HG03354 (cell line): ENCODE results near the gene MORC2.
A peak's percentile ranks its signal among the peaks of the same experiment; 100 is the strongest.

Experiments
- ATAC-seq: cut with Tn5 transposase; IDR thresholded peaks from one replicate; pipeline ENCODE4 v1.9.1; 2021; ENCODE audit warnings: mild to moderate bottlenecking; ENCODE audit not compliant: unreplicated experiment, poor library complexity, severe bottlenecking

The MORC2 gene

DNA sequence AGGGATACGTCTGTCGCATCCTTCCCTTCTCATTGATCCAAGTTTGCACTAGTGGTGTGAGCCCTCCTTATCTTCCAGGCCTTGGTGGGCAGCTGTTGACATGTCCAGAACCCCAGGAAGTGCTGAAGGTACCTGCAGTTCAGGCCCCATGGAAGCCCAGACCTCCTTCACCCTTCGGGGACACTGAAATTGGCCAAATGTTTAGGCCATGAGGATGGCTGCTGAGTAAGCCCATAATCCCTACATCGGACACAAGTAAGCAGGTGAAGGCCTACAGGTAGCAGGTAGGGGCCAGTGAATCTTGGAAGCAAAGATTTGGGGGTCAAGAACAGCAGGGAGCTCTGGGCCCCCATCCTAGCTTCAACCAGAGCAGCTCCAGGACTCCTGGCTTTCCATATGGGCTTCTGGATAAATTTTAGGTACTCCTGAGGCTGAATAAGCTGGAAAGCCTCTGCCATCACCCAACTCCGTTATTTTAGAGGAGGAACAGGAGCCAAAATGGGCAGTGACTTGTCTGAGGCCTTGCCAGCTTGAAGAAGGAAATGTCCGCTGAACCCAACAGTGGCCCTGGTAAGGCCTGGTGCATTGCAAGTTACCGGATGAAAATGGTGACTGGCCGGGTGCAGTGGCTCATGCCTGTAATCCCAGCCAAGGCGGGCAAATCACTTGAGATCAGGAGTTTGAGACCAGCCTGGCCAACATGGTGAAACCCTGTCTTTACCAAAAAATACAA, 45.2 kb downstream of the MORC2 start:
- ATAC-seq, result no peak

DNA sequence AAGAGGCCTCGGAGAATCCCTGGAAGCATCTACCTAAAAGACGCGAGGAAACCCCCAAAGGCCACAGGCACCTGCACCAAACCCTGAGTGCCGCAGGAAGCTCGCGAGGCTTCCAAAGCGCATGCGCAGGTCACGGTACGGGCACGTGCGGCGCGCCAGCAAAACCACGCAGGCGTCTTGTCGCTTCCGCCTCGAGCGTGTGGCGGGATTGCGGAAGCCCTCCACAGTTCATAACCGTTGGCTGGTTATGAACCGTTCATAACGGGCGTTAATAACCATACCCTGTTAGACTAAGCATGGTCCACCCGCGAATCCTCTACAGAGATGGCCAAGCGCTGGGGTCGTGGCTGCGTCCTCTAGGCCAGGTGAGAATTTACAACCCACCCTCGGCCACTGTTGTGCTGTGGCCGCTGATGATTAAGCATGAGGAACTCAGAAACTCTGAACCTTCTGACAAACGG, 46.4 kb downstream of the MORC2 start:
- peak; percentile 52 for ATAC-seq

DNA sequence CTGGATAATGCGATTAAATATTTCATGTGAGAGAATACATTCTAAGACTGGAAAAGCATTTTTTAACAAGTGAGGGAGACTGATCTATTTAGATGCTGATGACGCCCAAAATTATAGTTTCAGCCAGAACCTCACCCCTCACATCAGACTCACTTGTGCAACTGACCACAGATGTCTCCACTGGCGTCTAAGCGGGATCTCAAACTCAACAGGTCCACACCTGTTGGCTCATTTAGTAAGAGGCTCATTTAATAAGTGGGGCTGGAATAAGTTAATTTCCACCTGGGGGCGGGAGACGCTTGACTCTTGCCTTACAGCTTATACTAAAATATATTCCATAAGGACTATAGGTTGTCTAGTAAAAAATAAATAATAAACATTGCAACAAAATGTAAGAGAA, 47.5 kb downstream of the MORC2 start:
- ATAC-seq, result no peak

DNA sequence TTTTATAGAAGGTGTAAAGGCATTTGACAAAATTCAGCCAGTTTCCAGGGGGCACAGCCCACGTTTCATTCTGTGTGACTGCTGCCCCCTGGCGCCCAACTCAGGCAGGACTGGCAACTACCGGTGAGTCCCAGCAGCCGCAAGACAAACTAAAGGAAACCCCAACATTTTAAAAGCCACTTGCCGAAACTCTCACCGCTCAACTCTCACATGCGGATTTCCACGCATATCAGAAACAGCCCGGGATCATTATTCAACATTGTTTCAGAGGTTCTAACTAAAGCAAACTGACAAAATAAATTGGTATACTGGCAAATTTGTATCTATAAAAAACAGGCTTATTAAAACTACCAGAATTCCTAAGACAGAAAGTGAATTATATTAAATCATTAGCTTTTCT, 48.2 kb downstream of the MORC2 start:
- peak; percentile 57 for ATAC-seq

DNA sequence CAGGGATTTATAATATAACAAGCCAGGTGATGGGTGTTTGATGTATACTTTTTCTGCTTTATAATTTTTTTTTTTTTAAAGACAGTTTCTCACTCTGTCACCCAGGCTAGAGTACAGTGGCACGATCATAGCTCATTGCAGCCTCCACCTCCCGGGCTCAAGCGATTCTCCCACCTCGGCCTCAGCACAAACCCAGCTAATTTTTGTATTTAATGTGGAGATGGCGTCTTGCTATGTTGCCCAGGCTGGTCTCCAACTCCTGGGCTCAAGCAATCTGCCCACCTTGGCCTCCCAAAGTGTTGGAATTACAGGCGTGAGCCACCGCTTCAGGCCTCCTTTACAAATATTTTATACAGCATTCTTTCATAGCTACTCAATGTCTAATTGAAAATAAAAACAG, 48.6 kb downstream of the MORC2 start:
- ATAC-seq, result no peak

DNA sequence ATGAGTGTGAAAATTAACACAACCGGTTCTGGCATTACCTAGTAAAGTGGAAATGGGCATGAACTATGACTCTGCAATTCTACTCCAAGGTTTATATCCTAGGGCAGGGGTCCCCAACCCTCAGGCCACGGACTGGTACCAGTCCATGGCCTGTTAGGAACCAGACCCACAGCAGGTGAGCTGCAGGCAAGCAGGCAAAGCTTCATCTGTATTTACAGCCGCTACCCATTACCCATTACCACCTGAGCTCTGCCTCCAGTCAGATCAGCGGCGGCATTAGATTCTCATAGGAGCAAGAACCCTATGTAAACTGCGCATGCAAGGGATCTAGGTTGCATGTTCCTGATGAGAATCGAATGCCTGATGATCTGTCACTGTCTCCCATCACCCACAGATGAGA, 49.8 kb downstream of the MORC2 start:
- no peak for ATAC-seq

DNA sequence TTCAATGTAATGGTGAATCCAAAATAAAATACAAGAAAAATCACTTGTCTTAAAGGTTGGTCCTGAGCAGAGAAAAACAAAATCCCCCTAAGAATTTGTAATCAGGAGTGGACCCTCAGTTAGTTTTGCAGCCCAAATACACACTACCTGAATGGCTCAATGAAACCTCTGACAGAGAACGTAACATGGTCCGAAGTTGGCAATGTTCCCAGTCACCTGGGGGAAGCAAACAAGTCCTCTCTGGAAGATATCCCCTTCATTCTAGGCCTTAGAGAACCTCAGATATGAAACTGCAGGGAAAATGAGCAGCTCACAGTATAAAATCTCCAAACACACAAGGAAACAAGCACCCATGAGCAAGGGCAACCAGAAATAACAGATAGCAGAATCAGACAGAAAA, 58.2 kb downstream of the MORC2 start:
- no peak for ATAC-seq

DNA sequence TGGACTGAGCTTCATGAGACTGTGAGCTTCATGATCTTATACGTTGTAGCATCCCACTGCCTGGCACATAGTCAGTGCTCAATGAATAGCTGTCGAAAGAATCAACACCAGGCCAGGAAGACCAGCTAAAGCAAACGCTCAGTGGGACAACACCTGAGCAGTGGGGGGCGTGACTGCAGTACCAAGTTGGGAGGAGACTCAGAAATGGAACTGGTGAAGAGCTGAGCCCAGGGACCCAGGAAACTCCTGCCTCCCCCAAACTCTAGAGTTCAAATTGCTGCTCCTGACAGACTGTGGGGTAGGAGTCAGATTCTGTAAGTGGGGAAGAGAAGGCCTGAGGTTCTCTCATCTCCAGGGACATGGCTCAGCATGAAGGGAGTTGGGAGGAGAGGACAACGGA, 59.3 kb downstream of the MORC2 start:
- ATAC-seq, result no peak

DNA sequence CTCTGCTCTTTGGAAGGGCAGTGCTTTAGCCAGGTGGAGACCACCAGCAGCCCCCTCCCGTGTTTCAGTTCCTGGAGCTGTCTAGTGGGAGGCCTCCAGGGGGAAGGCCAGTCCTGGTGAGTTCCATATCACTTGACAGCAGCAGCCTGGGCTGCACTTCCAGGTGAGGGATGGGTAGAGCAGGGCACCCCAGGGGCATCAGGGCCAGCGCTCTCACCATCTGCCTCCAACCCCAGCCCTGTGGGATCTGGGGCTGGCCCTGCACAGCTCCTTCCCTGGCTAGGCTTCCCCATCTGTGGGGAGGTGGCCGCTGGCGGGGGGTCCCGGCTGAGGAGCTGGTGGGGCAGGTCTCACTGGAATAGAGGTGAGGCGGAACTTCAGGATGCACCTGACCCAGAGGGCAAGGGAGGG, 60.5 kb downstream of the MORC2 start:
- no peak for ATAC-seq

DNA sequence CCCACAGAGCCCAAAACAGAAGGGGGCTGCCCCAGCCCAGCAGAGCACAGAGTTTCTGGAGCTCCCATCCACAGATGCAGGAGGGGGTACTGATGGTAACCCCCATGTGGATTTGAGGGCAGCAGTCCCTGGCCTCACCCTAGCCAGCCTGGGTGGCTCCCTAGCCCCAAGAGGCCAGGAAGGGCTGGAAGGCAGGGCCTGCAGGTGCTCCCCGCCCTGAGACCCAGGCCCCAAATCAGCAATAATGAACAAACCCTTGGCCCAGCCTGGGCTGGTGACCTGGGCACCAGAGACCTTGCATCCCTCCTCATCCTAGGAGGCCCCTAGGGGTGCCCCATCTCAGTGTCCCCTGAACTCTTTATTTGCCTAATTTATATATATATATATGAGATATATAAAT, 61.6 kb downstream of the MORC2 start:
- ATAC-seq, result no peak

DNA sequence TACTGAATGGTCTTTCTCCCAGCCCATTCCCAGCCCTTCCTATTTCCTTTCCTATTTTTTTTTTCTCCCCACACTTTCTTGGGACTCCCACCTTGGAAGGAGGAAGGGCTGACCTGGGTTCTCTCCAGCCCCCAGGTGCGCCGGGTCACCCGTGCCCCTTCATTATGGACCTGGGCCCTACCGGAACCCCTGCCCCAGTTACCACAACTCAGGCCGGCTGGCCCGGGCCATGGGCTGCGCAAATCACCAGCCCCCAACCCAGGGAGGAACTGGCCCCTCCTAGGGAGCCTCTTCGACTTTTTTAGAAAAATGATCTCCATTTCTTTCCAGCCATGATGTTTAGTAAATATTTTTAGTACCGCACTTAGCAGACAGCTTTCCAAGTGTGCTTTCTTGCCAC, 62.2 kb downstream of the MORC2 start:
- ATAC-seq, result no peak

DNA sequence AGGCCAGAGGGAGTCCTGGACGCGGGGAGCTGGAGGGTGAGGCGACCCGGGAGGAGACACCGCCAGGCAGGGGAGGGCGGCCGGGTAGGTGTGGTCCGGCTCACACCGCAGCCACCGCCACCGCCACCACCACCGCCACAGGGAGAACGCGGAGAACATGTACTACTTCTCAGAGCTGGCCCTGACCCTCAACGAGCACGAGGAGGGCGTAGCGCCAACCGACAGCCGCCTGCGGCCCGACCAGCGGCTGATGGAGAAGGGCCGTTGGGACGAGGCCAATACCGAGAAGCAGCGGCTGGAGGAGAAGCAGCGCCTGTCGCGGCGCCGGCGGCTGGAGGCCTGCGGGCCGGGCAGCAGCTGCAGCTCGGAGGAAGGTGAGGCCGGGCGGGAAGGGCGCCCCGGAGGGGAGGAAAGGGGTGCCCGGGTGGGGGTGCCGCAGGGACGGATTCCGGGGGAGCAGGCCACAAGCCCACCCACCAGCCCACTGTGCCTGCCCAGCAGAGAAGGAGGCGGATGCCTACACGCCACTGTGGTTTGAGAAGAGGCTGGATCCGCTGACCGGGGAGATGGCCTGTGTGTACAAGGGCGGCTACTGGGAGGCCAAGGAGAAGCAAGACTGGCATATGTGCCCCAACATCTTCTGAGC, 62.8 kb downstream of the MORC2 start:
- ATAC-seq, result no peak

DNA sequence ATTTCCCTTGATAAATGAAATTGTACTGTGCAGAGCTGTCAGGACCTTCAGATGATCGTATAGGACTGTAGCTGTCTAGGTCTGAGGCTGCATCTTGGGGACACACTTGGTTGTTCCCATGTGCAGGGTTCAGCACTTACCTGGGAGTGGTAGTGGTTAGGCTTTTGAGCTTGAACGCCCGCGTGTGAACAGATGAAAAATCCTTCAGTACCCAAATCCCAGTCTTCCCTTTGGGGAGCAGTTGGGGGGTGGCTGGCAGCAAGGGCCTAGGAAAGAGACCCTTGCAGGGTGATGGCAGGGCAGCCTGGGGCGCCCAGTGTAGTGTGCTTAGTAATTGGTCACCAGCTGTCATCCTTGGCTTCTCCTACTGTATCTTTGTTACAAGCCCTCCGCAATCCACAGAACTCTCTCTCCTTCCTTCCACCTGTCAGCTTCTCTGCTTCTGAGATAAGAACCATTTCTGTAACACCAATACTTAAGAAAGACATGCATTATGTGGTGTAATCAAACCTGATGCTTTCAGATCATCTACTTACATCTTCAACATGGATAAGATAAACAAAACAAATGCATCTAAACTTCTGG, 64.6 kb downstream of the MORC2 start:
- ATAC-seq, result no peak

DNA sequence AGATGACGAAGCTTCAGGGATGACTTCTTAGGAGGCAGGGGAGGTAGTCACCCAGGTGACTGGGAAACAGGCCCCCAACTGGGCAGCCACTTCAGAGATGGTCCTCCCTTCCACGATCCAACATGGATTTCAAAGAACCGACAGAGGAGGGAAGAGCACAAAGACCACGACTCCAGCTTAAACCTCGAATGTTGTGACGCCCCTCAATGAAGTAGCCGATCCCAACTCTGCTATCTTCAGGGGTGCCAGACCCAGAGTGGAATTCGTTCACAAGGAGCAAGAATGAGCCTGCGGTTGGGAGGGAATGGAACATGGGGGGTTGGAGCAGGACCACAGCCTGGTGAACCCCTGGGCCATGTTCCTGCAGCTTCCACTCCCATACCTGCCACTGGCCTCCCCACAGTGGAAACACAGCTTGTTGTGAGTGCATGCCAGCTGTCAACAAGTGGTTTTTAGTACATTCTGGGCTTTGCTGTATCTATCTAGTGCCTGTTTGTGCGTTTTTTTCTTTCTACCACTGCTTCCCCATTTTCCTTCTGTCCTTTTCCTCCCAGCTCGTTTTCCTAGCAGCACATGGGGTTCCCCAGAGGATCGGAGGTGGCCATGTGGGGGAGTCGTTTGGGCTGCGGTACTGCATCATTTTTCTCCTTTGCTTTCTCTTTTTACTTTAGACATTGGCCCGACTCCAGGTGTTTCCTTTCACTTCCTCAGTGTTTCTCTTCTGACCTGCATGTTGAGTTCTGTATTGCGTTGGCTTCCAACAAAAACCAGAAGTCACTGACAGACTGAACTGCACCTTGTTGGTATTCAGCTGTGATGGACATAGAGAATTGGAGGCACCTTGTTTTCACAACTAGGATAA, 65.8 kb downstream of the MORC2 start:
- ATAC-seq, result no peak

DNA sequence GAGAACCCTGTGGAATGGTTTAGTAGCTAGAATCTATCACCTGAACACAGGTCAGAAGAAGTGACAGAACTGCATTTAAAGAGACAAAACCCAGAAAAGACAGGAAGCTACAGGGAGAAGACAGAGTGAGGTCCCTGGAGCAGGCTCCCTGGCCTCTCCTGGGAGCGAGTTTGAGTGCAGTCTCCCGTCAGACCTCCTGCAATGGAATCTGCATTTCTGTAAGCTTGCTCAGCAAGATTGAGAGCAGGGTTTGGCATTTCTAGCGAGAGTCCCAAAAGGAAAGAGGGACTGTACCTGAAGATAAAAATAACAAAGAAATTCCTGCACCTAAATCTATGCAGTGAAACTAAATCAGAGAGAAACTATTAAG, 74.2 kb downstream of the MORC2 start:
- no peak for ATAC-seq

DNA sequence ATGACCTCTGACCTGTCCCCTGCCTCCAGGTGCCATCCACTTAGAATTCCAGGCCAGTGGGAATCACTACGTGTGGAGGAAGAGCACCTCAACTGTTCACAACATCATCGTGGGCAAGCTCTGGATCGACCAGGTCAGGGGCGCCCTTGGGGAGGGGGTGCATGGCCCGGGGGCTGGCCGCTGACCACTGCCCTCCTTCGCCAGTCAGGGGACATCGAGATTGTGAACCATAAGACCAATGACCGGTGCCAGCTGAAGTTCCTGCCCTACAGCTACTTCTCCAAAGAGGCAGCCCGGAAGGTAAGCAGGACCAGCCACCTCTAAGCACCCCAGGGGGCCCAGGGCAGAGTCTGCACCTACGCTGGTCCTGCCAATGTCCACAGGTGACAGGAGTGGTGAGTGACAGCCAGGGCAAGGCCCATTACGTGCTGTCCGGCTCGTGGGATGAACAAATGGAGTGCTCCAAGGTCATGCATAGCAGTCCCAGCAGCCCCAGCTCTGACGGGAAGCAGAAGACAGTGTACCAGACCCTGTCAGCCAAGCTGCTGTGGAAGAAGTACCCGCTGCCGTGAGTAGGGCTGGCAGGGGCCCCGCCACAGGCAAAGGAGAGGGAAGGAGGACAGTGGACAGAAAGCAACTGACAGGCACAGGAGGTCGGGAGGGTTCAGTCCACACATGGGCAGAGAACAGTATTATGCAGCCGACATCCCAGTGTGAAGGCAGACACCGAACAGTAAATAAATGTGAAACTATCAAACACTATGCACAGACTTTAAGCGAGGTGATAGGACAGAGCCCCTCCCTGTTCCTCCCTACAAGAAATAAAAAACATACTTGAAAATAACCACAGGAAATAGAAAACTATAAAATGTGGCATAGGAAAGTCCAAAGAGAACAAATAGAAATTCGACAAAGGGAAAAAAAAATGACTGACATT, 74.9 kb downstream of the MORC2 start:
- no peak for ATAC-seq

DNA sequence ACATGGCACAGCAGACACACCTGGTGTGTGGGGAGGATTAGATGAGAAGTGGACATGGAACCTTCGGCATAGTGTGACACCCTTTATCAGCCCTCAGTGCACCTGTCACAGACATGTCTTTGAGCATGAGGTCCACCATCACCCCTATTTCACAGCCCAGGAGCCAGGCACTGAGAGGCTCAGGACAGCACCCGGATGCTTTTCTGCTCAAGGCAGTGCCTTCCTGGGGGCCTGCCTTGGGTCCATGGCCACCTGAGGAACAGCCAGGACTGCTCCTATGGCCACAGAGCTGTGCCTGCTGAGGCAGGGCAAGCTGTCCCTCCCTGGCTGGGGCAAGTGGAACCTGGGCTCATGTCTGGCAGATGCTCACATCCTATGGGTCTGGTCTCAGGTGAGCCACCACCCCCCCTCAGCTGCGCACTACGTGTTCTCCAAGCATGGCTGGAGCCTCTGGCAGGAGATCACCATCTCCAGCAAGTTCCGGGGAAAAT, 75.8 kb downstream of the MORC2 start:
- ATAC-seq, result no peak

DNA sequence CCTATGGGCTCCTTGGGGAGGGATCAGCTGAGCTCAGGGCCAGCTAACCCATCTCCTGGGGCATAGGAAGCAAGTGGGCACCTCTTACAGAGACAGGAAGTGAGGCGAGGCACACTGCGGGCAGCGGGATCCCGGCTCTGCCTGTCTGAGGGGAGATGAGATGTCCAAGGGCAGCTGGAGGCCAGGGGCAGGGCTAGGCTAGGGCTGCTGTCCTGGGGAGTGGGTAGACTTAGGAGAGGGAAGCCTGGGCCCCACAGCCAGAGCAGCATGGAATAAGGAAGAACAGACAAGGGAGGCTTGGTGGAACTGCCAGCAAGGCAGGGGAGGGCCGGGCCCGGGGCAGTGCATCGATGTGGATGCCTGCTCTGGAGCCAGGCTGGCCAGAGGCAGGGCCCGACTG, 76.3 kb downstream of the MORC2 start:
- no peak for ATAC-seq

DNA sequence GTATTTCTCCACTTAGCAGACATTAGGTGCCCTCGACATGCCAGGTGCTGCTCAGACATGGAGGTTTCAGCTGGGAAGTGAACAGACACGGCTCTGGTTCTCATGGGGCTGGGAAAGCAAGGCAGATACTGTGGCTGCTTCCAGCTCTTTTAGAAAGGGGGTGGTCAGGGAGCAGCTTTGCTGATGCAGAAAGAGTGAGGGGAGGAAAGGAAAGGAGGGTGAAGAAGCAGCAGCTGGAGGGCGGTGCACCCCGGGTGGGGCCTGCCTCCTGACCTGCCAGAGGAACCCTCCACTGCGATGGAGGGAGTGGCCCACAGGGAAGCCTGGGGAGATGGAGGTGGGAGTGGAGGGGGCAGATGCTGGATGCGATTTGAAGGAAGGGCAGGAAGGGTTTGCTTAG, 76.8 kb downstream of the MORC2 start:
- no peak for ATAC-seq
